Activated CD4-positive, alpha-beta T cell treated with anti-CD3 and anti-CD28 coated beads, Interleukin-2, amount 50 U/mL, for 24 hours (primary cell): Measurements from ENCODE around the gene MCEE.
A peak's percentile ranks its signal among the peaks of the same experiment; 100 is the strongest.
"Not testable (repeated sequence)": the region's sequence is repeated elsewhere in the genome, so short reads cannot be mapped to it uniquely, and the experiment has no call there.

Source experiments
- DNase-seq, 2 donors: peaks; one replicate each; pipeline ENCODE4 v3.0.0-alpha.2; 2020; ENCODE audit warnings: low read depth in 1 of 2, low spot score in 1 of 2

Gene MCEE

GRCh38 chr2:71130152-71130904 lies at the start of gene MCEE, which contains the start of gene MPHOSPH10:
TSS of gene MCEE (minus strand) at chr2:71130229. CDS start at chr2:71130219, 10 bp downstream.
TSS of gene MPHOSPH10 (plus strand) at chr2:71130634. CDS start at chr2:71130666, 32 bp downstream.
- DNase-seq = peak; percentile 86 to 87

GRCh38 chr2:71178836-71179235 lies 48.8 kb upstream of the MCEE start:
- not testable (repeated sequence) for DNase-seq

- DNase-seq = no peak
These were observed 44.2 kb upstream of the MCEE start for GRCh38 chr2:71174207-71174606.

GRCh38 chr2:71173096-71173495 lies 43.1 kb upstream of the MCEE start:
- no peak for DNase-seq

GRCh38 chr2:71166812-71167211 lies 36.8 kb upstream of the MCEE start:
- DNase-seq = no peak

- peak; percentile 36 to 37 for DNase-seq
These were observed 27.2 kb upstream of the MCEE start for GRCh38 chr2:71157124-71157793.

GRCh38 chr2:71156573-71156972 lies 26.5 kb upstream of the MCEE start:
- DNase-seq = no peak

- no peak for DNase-seq
These were observed 25.8 kb upstream of the MCEE start for GRCh38 chr2:71155846-71156245.

- DNase-seq = no peak
These were observed 24.8 kb upstream of the MCEE start for GRCh38 chr2:71154798-71155197.

GRCh38 chr2:71154279-71154678 lies 24.2 kb upstream of the MCEE start:
- no peak for DNase-seq

GRCh38 chr2:71153585-71154224 lies 23.7 kb upstream of the MCEE start:
- DNase-seq = no peak

- DNase-seq = no peak
These were observed 21.6 kb upstream of the MCEE start for GRCh38 chr2:71151620-71152019.

GRCh38 chr2:71150082-71150816 lies 20.2 kb upstream of the MCEE start:
- DNase-seq = no peak

GRCh38 chr2:71148506-71149063 lies 18.6 kb upstream of the MCEE start:
- DNase-seq = no peak

GRCh38 chr2:71143782-71144181 lies 13.8 kb upstream of the MCEE start:
- no peak for DNase-seq

- no peak for DNase-seq
These were observed 6.1 kb upstream of the MCEE start for GRCh38 chr2:71136174-71136573.

GRCh38 chr2:71133603-71134002 lies 3.6 kb upstream of the MCEE start:
- DNase-seq = no peak

- not testable (repeated sequence) for DNase-seq
These were observed 1.5 kb upstream of the MCEE start for GRCh38 chr2:71131387-71132166.

GRCh38 chr2:71130905-71131244 lies 846 bp upstream of the MCEE start:
- no peak for DNase-seq

GRCh38 chr2:71129902-71130151 lies 202 bp downstream of the MCEE start:
- DNase-seq = no peak
